GM12875 (cell line): ENCODE results near the gene CASZ1.

ENCODE experiments used
- H3K4me3 ChIP-seq: one replicate; pipeline ENCODE4 v1.5.1; 2011; ENCODE audit warnings: low read depth, low read length, control low read depth
- TF ChIP-seq, protein P1 (sequence below): IDR thresholded peaks from 2 replicates; pipeline ENCODE4 v1.5.1; 2011; ENCODE audit warnings: low read depth, mild to moderate bottlenecking, control low read depth, inconsistent platforms, low read length, moderate library complexity, borderline replicate concordance; ENCODE audit not compliant: insufficient read depth

CASZ1 gene

DNA sequence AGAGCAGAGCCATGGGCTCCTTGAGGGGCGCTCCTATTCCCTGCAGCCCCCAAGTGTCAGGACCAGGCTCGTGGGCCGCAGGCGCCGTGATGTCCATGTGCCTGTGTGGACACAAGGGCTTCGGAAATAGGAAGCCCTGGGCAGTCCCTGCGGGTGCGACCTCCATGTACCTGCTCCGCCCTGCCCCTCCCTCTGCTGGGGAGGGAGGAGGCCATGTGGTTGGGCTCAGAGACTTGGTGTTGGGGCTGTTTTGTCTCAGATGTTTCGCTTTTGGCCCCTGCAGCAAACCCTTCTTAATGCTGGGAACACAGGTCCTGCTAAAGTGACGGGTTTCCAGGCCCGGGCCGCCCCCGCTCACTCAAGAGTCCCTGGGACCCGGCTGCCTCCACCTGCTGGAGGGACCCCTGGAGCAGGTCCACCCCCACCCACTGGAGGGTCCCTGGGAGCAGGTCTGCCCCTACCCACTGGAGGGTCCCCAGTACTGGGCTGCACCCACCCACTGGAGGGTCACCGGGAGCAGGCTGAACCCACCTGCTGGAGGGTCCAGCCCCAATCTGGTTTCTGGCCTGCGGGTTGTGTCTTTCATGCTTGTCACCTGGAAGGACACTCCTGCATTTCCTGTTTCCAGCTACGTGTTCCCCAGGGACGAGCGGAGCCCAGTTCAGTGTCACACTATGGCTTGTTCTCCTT, 165.2 kb downstream of the CASZ1 start:
- no peak overlapping the region for H3K4me3 ChIP-seq
- TF ChIP-seq, protein P1, sequence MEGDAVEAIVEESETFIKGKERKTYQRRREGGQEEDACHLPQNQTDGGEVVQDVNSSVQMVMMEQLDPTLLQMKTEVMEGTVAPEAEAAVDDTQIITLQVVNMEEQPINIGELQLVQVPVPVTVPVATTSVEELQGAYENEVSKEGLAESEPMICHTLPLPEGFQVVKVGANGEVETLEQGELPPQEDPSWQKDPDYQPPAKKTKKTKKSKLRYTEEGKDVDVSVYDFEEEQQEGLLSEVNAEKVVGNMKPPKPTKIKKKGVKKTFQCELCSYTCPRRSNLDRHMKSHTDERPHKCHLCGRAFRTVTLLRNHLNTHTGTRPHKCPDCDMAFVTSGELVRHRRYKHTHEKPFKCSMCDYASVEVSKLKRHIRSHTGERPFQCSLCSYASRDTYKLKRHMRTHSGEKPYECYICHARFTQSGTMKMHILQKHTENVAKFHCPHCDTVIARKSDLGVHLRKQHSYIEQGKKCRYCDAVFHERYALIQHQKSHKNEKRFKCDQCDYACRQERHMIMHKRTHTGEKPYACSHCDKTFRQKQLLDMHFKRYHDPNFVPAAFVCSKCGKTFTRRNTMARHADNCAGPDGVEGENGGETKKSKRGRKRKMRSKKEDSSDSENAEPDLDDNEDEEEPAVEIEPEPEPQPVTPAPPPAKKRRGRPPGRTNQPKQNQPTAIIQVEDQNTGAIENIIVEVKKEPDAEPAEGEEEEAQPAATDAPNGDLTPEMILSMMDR: no peak

DNA sequence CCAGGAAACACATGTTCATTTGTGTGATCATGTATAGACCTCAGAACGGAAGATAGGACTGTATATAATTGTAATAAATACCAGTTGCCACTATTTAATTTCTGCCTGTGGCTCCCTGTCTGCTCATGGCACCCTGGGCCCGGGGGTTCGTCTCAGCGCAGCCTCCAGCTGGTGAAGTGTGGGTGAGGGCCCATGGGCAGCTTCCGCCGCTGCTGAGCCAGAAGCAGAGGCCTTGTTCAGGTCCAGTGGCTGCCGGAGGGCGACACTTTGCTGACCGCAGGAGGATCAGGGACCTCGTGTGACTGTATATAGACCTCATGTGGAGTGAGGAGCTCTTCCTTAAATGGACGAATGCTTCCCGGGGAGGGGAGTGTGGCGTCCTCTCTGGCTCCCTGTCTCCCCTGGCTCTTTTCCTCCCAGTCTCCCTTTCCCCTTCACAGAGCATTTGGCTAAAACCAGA, 165.8 kb downstream of the CASZ1 start:
- TF ChIP-seq, protein P1: no peak
- no peak overlapping the region for H3K4me3 ChIP-seq

DNA sequence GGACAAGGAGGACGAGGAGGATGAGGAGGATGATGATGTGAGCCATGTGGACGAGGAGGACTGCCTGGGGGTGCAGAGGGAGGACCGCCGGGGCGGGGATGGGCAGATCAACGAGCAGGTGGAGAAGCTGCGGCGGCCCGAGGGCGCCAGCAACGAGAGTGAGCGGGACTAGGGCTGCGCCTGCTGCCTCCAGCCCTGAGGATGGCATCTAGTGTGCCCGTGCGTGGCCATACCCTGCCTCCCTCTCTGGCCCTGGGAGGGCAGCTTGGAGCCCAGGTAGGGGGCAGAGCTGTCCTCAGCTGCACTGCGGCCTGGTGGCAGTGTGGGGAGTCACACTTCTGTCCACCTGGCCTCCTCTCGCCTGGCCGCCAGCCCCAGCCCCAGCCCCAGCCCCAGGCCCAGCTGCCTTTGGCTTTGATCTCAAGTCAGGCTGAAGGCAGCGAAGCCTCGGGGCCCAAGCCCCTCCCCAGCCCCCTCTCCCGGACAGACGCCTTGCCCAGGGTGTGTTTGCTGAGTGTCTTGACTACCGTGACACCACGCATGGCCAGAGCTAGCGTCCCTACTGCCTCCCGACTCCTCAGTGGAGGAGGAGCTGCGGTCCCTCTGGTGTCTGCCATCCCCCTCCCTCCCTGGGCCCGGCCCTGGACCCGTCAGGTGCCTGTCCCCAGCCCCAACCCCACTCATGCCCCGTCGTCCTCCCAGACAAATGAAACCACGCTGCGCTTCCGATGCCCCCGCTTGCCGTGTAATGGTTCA, 166.5 kb downstream of the CASZ1 start:
- TF ChIP-seq, protein P1: 0 out of 2 replicates have a peak, but pooled peaks have one; percentile 1
- H3K4me3 ChIP-seq: no peak overlapping the region

DNA sequence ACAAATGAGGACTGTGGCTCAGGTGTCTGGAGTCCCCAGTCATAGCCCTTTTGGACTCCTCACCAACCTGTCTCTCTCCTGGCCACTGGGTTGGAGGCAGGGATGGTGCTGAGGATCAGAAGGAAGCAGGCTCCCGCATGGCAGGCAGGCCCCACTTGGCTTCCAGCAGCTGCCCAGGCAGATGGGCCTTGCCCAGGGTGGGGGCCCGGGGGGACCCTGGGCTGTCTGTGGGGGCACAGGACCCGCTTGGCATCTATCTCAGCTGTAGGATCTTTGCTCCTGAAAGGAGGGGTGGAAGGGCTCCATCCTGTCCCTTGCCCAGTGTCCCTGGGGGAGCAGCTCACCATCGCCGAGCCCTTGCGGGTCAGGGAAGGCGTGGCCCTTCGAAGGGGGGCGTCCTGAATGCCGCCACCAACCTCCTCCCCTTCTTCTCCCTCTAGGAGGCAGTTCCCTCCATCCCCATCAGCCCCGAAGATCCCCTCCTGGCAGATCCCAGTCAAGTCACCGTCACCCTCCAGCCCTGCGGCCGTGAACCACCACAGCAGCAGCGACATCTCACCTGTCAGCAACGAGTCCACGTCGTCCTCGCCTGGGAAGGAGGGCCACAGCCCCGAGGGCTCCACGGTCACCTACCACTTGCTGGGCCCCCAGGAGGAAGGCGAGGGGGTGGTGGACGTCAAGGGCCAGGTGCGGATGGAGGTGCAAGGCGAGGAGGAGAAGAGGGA, 167.2 kb downstream of the CASZ1 start:
- TF ChIP-seq, protein P1: no peak
- H3K4me3 ChIP-seq: no peak overlapping the region

DNA sequence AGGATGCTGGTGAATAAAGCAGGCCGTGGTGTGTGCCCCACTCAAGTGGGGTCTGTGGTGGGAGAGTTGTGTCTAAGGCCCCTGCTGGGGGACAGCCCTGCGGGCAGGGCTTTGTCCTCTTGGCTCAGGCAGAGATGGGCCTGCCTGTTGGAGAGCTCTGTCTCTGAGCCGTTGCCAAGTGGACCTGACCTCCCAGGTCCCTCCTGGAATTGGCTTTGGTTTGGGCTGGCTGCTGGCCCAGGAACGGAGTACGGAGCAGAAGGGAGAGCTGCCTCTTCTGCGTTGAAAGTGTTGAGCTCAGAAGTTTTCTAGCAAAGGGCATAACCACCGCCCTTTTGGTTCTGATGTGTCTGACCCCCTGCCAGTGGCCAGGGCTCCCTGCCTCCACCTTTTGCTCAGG, 167.8 kb downstream of the CASZ1 start:
- TF ChIP-seq, protein P1: no peak
- H3K4me3 ChIP-seq: no peak overlapping the region

DNA sequence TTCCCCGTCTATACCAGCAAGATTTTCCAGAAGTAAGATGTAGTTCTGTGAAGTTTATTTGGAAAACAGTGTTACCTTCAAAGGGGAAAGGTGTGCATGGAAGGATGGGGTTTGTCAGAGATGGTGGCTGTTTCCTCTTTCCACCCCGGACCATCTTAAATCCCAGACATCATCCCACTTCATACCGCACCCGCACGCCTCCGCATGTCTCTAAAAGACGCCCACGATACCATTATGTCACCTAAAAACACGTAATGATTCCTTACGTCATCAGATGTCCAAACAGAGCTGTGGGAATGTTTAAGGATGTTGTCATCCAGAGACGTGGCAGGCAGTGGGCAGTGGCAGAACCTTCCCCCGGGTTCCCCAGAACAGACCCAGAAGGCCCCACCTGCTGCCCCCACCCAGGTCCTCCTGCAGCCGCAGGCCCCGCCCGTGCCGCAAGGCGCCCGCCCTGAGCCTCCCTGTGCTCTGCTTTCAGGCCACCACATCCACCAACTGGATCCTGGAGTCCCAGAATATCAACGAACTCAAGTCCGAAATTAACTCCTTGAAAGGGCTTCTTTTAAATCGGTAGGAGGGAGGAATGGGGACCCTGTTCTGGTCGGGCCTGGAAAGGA, 169.5 kb downstream of the CASZ1 start:
- no peak overlapping the region for H3K4me3 ChIP-seq
- TF ChIP-seq, protein P1: no peak
